HG03139 (cell line): ENCODE results near the gene GVQW3.

ENCODE experiments used
- ATAC-seq: cut with Tn5 transposase; IDR thresholded peaks from one replicate; pipeline ENCODE4 v1.9.1; 2021; ENCODE audit not compliant: unreplicated experiment

The GVQW3 gene

GRCh38 chr11:76444384-76445120, 63.4 kb downstream of the GVQW3 start, which contains the start of gene EMSY:
TSS of gene EMSY (plus strand) at chr11:76445018. CDS start at chr11:76446939, 1,921 bp downstream.
- peak; percentile 90 for ATAC-seq

- peak; percentile 8 for ATAC-seq
Observed at GRCh38 chr11:76445121-76446084, 64.3 kb downstream of the GVQW3 start.

GRCh38 chr11:76448506-76448905, 67.4 kb downstream of the GVQW3 start:
- ATAC-seq: no peak

- no peak for ATAC-seq
Observed at GRCh38 chr11:76453248-76453647, 72.1 kb downstream of the GVQW3 start.

- no peak for ATAC-seq
Observed at GRCh38 chr11:76455331-76455730, 74.2 kb downstream of the GVQW3 start.

GRCh38 chr11:76455931-76456330, 74.8 kb downstream of the GVQW3 start:
- no peak for ATAC-seq

- ATAC-seq: no peak
Observed at GRCh38 chr11:76456571-76456970, 75.4 kb downstream of the GVQW3 start.
